Keratinocyte (primary cell): ENCODE measurements around the gene MARCHF10. TPM values are rescaled to one million over a fixed set of nuclear protein-coding genes. Genes with fewer than 3 reads are reported as not detected.

Experiments
- DNase-seq: peaks from one replicate; pipeline ENCODE4 v3.0.0-alpha.2; 2011; ENCODE audit warnings: low read depth, missing footprints, low spot score
- FAIRE-seq: peaks from 2 replicates; lab custom pipeline; 2011; peaks lifted over from hg19 to GRCh38; lab: Jason Lieb, UNC
- H2AFZ ChIP-seq: 2 replicates; pipeline ENCODE4 v1.6.0; 2012; ENCODE audit warnings: low read length, control low read depth, inconsistent platforms; ENCODE audit not compliant: control insufficient read depth
- H3K27ac ChIP-seq: 2 replicates; pipeline ENCODE4 v1.5.1; 2011; ENCODE audit warnings: low read length; ENCODE audit not compliant: control insufficient read depth, insufficient read depth
- H3K27me3 ChIP-seq: 3 replicates; pipeline ENCODE4 v1.6.0; 2011; ENCODE audit warnings: low read length; ENCODE audit not compliant: control insufficient read depth, insufficient read depth; ENCODE audit errors: extremely low read depth
- H3K36me3 ChIP-seq, 2 experiments: 2 replicates in 1 of 2; 3 replicates in 1 of 2; pipeline ENCODE4 v1.5.1; 2011; ENCODE audit warnings: low read length in 2 of 2, mild to moderate bottlenecking in 1 of 2; ENCODE audit not compliant: control insufficient read depth in 2 of 2, insufficient read depth in 2 of 2; ENCODE audit errors: extremely low read depth in 1 of 2
- H3K4me1 ChIP-seq: 3 replicates; pipeline ENCODE4 v1.5.1; 2011; ENCODE audit warnings: low read length; ENCODE audit not compliant: control insufficient read depth, insufficient read depth; ENCODE audit errors: extremely low read depth
- H3K4me2 ChIP-seq: 3 replicates; pipeline ENCODE4 v1.6.0; 2011; ENCODE audit warnings: low read depth, low read length; ENCODE audit not compliant: control insufficient read depth, insufficient read depth; ENCODE audit errors: extremely low read depth
- H3K4me3 ChIP-seq, 3 experiments: fragments of 200-600 bp in 1 of 3; sonication (generic) in 1 of 3; 2 replicates in 2 of 3; 3 replicates in 1 of 3; pipeline ENCODE4 v1.5.1; 2011 to 2016; ENCODE audit warnings: low read length in 3 of 3, mild to moderate bottlenecking in 3 of 3, control low read depth in 2 of 3, inconsistent platforms in 1 of 3, low read depth in 1 of 3, mixed read lengths in 1 of 3, mixed run types in 1 of 3, moderate library complexity in 1 of 3; ENCODE audit not compliant: control insufficient read depth in 2 of 3, insufficient read depth in 2 of 3; ENCODE audit errors: extremely low read depth in 1 of 3
- H3K79me2 ChIP-seq: 2 replicates; pipeline ENCODE4 v1.6.0; 2012; ENCODE audit warnings: low read length; ENCODE audit not compliant: control insufficient read depth, insufficient read depth
- H3K9ac ChIP-seq: 3 replicates; pipeline ENCODE4 v1.6.0; 2011; ENCODE audit warnings: low read length; ENCODE audit not compliant: control insufficient read depth, insufficient read depth; ENCODE audit errors: extremely low read depth
- H3K9me1 ChIP-seq: 3 replicates; pipeline ENCODE4 v1.6.0; 2011; ENCODE audit warnings: low read length; ENCODE audit not compliant: control insufficient read depth, insufficient read depth; ENCODE audit errors: extremely low read depth
- H3K9me3 ChIP-seq: 2 replicates; pipeline ENCODE4 v1.5.1; 2012; ENCODE audit warnings: low read depth, low read length; ENCODE audit not compliant: control insufficient read depth
- H4K20me1 ChIP-seq: 3 replicates; pipeline ENCODE4 v1.6.0; 2011; ENCODE audit warnings: low read length; ENCODE audit not compliant: control insufficient read depth, insufficient read depth; ENCODE audit errors: extremely low read depth
- EZH2 ChIP-seq: IDR thresholded peaks from one replicate; pipeline ENCODE4 v1.6.1; 2012; ENCODE audit warnings: inconsistent platforms, mild to moderate bottlenecking, low read length, moderate library complexity
- dilution Hi-C: fragments of 300-500 bp; cut with MboI; formaldehyde crosslinking; loops from one replicate; pipeline ENCODE4 v1.7.0; 2020; ENCODE audit warnings: low sequenced_read_pairs; ENCODE audit not compliant: extremely low pct_ligation_motif_present
- polyA plus RNA-seq, 5 experiments: library from polyadenylated mRNA; depleted of rRNA in 3 of 5; stranded (reverse) in 3 of 5; stranded (forward) in 1 of 5; unstranded in 1 of 5; fragments of >200 nt; gene quantifications; 1 replicate in 1 of 5; 2 replicates in 3 of 5; 3 replicates in 1 of 5; pipeline versions ENCODE4 v1.2.1 to v1.2.3, GENCODE V29; 2011 to 2012; ENCODE audit warnings: missing spikeins in 2 of 5, low read depth in 1 of 5, low replicate concordance in 1 of 5
- TF ChIP-seq, protein P1 (sequence below), 3 experiments: IDR thresholded peaks in 1 of 3; conservative IDR thresholded peaks in 1 of 3; optimal IDR thresholded peaks in 1 of 3; 2 replicates in 2 of 3; 3 replicates in 1 of 3; pipeline versions ENCODE3 to v1.5.1; 2011; ENCODE audit warnings: low read length in 3 of 3, mild to moderate bottlenecking in 3 of 3, moderate library complexity in 2 of 3, control low read depth in 1 of 3, inconsistent platforms in 1 of 3; ENCODE audit not compliant: insufficient read depth in 2 of 3; ENCODE audit errors: extremely low read depth in 1 of 3

Gene MARCHF10
- polyA plus RNA-seq, 1 donor (not counting 4 experiments of a cell fraction or from before 2014, with no cell fraction given): not detected

DNA sequence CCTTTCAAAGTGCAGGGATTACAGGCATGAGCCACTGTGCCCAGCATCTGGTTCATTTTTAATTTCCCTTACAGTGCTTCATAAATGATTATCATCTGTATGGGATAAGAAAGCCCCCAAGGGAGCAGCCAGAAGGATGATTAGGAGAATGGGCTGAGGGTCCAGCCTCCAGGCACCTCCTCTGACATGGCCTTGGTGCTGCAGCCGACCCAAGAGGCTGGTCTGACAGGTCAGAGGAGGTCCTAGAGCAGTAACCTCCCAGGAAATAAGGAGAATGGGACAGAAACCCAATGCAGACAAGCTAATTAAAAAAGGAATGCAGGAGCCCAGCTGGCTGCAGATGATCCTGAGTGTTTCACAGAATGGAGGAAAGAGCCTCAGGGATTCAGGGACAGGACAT lies 151.7 kb downstream of the MARCHF10 start:
- DNase-seq (no peak), FAIRE-seq (no peak)
- H3K36me3 ChIP-seq: peaks cover 0 to 2% of the 10 kb centered on the region in 2 experiments
- H3K9me3 ChIP-seq: no peaks in the 10 kb centered on the region
- no peak overlapping the region for H3K9ac ChIP-seq
- peaks cover 6% of the 10 kb centered on the region for H3K4me1 ChIP-seq
- no peaks in the 10 kb centered on the region for H3K9me1 ChIP-seq
- TF ChIP-seq, protein P1, sequence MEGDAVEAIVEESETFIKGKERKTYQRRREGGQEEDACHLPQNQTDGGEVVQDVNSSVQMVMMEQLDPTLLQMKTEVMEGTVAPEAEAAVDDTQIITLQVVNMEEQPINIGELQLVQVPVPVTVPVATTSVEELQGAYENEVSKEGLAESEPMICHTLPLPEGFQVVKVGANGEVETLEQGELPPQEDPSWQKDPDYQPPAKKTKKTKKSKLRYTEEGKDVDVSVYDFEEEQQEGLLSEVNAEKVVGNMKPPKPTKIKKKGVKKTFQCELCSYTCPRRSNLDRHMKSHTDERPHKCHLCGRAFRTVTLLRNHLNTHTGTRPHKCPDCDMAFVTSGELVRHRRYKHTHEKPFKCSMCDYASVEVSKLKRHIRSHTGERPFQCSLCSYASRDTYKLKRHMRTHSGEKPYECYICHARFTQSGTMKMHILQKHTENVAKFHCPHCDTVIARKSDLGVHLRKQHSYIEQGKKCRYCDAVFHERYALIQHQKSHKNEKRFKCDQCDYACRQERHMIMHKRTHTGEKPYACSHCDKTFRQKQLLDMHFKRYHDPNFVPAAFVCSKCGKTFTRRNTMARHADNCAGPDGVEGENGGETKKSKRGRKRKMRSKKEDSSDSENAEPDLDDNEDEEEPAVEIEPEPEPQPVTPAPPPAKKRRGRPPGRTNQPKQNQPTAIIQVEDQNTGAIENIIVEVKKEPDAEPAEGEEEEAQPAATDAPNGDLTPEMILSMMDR (optimal IDR thresholded peaks at IDR 0.05 in 1 of 3, IDR thresholded peaks at IDR 0.05 in 1 of 3, conservative IDR thresholded peaks at IDR 0.05 in 1 of 3; ENCODE audit: extremely low read depth in 1 of 3, insufficient read depth in 2 of 3, low read length in 3 of 3): no peak
- TF ChIP-seq EZH2: no peak
- H4K20me1 ChIP-seq: no peaks in the 10 kb centered on the region
- no peaks in the 10 kb centered on the region for H3K79me2 ChIP-seq
- no peak overlapping the region for H3K27ac ChIP-seq
- dilution Hi-C loops: no loop called here
- no peak overlapping the region for H3K4me3 ChIP-seq
- H3K27me3 ChIP-seq: no peaks in the 10 kb centered on the region
- no peak overlapping the region for H2AFZ ChIP-seq
- H3K4me2 ChIP-seq: no peak overlapping the region

DNA sequence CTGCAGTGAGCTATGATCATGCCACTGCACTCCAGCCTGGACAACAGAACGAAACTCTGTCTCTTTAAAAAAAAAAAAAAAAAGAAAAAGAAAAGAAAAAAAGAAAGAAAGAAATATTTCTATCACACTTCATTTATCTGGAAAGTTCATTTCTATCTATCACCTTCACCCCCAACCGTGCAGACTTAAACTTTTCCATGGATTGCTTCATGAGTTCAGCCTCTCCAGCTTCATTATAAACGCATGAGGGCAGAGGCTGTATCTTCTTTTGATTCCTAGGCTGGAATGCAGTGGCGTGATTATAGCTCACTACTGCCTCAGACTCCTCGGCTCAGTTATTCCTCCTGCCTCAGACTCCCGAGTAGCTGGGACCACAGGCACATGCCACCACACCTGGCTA lies 152.5 kb downstream of the MARCHF10 start:
- Histone ChIP-seq H4K20me1 (no peaks in the 10 kb centered on the region), H3K27me3 (no peaks in the 10 kb centered on the region), H3K79me2 (no peaks in the 10 kb centered on the region), H3K4me1 (peaks cover 6% of the 10 kb centered on the region), H3K9me1 (no peaks in the 10 kb centered on the region), H3K4me2 (no peak overlapping the region), H3K9me3 (no peaks in the 10 kb centered on the region), H3K4me3 (no peak overlapping the region), H3K9ac (no peak overlapping the region), H3K27ac (no peak overlapping the region), H3K36me3 (peaks cover 0 to 2% of the 10 kb centered on the region in 2 experiments), H2AFZ (no peak overlapping the region)
- FAIRE-seq (no peak), DNase-seq (no peak)
- dilution Hi-C loops: no loop called here
- TF ChIP-seq EZH2: no peak
- TF ChIP-seq, protein P1 (optimal IDR thresholded peaks at IDR 0.05 in 1 of 3, IDR thresholded peaks at IDR 0.05 in 1 of 3, conservative IDR thresholded peaks at IDR 0.05 in 1 of 3; ENCODE audit: extremely low read depth in 1 of 3, insufficient read depth in 2 of 3, low read length in 3 of 3): no peak
